GM21529 (cell line): ENCODE measurements around the gene EVA1C.
"Not testable (repeated sequence)": the region's sequence is repeated elsewhere in the genome, so short reads cannot be mapped to it uniquely, and the experiment has no call there.

Source experiments
- ATAC-seq: cut with Tn5 transposase; IDR thresholded peaks from one replicate; pipeline ENCODE4 v1.9.1; 2021; ENCODE audit not compliant: unreplicated experiment

EVA1C gene

DNA sequence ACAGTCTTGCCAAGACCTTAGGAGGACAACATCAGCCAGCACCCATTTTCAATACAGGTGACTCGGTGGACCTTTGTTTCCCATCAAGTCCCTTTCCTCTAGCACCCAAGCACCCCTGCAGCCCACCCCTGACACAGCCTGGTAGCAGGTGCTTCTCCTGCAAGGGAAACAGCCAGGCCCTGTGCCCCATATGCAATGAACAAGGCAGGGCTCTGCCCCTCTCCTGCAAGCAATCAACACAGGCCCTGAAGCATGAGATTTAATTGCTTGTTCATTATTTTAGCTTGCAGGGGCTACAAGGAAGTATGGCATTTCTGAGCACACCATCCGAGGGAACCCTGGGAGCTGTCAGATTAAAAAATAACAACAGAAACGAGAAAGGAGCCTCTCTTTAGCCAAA is 137.4 kb downstream of the EVA1C start:
- no peak for ATAC-seq

DNA sequence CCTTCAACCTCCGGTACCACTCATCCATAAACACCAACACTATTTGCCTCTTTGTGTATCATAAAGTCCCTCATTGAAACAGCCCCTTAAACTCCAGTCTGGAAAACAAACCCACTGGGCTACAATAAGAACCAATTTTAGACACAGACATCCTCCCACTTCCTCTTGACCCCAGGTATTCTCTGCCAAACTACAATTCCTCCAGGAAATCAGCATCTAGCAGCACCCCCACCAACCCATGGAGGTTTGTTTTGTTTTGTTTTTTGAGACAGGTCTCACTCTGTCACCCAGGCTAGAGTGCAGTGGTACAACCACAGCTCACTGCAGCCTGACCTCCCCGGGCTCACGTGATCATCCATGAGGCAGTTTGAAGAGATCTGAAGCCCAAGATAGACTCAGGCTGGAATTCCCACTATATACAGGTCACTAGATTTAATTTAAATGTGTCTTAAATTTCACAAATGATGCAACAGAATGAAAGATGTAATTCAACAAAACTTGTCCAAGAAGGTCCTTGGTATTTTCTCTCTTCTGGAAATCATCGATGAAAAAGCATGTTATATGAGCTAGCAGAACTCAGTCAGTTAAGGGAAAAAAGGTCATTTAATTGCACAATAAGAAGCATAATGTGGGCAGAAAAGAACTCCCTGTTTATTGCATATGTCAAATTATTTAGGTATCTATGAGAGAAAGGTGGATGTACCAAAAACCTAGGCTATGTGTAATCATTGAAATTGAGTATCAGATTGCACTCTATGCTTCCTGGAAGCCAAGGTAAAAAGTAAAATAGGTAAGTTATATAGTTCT is 142.5 kb downstream of the EVA1C start:
- no peak for ATAC-seq

DNA sequence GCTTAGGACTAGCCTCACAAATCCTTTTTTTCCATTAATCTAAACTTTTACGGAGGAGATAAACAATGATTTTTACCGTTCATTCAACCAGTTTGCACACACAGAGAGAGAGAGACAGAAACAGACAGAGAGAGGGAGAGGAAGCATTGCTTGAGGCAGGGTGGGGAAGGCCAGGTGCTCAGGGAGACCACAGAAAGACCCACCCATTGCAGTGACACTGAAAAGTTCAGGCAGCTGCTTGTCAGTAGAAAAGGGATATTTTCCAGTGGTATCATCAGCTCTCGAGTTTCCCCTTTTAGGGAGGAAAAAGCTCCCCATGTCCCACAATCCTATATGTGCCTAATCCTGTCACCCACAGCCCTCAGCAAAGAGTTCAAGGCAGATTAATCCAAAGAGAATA is 145.6 kb downstream of the EVA1C start:
- ATAC-seq, result no peak

DNA sequence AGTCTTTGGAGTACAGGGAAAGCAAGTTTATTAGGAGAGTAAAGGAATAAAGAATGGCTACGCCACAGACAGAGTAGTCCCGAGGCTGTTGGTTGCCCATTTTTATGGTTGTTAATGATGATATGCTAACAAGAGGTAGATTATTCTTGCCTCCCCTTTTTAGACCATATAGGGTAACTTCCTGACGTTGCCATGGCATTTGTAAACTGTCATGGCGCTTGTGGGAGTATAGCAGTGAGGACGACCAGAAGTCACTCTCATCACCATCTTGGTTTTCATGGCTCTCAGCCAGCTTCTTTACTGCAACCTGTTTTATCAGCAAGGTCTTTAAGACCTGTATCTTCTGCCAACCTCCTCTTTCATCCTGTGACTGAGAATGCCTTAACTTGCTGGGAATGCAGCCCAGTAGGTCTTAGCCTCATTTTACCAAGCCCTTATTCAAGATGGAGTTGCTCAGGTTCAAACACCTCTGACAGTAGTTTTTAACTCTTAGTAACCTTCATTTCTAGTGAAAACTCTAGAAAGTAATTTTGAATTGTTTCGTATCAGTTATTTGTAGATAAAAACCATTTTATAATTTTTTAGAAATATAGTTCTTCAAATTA is 146.6 kb downstream of the EVA1C start:
- no peak for ATAC-seq

DNA sequence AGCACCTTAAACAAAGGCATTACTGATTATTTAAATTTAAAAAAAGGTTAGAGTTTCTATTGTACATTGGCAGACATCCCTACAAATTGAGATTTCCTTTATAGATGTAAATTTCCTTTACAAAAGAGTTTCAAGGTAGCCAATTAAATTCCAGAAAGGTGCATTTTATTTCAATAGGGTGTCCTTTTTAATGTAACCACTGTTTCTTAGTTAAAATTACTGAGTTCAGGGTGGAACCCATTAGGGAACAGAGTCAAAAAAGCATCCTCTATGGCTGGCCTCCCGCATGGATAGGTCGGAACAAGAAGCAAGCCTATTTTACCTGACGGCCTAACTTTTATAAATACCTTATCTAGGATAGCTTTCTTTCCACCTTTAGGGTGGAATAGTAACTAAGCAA is 148.4 kb downstream of the EVA1C start:
- no peak for ATAC-seq

DNA sequence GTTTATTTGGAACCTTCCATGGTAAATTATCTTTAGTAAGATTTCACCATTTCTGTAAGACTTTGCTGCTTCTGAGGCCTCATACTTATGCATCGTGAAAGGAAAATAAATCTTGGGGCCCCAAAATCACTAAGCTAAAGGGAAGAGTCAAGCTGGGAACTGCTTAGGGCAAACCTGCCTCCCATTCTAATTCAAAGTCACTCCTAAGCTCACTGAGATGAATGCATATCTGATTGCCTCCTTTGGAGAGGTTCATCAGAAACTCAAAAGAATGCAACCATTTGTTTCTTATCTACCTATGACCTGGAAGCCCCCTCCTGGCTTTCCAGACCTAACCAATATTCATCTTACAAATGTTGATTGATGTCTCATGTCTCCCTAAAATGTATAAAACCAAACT is 149.0 kb downstream of the EVA1C start:
- ATAC-seq, result not testable (repeated sequence)

DNA sequence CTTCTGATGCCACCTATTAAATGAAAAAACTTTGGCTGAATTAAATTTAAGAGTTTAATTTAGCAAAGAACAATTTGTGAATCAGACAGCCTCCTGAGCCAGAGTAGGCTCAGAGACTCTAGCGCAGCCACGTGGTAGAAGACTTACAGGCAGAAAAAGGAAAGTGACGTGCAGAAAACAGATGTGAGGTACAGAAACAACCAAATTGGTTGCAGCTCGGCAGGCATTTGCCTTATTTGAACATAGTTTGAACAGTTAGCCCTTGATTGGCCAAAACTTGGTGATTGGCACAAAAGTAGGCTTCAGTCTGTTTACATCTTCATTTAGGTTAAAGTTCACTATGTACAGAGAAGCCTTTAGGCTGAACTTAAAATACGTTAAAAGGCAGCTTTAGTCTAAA is 149.9 kb downstream of the EVA1C start:
- no peak for ATAC-seq

DNA sequence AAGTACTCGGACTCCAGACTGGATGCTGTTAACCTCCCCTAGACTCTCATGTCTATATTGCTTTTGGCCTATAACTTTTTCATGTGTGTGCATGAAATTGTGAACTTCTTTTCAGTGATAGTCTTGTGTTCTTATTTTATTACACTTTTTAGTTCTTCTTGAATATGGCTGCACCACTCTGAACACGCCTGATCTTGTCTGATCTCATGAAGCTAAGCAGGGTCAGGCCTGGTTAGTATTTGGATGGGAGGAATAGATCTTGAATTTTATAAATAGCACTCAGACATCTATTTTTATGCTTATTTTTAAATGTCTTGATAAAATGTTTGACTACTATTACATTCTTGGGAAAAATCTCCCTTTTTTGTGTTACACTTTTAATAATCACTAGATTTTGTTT is 150.4 kb downstream of the EVA1C start:
- ATAC-seq, result no peak
